Astrocyte (in vitro differentiated cells and primary cell): Measurements from ENCODE around the gene IFNGR2. TPM values are rescaled to one million over a fixed set of nuclear protein-coding genes. Genes with fewer than 3 reads are reported as not detected.

Experiments
- DNase-seq: peaks from one replicate; pipeline ENCODE4 v3.0.0-alpha.2; 2010; ENCODE audit warnings: low read depth
- FAIRE-seq: peaks from 2 replicates; lab custom pipeline; 2011; peaks lifted over from hg19 to GRCh38; lab: Jason Lieb, UNC
- H2AFZ ChIP-seq: 2 replicates; pipeline ENCODE4 v1.6.0; 2012; ENCODE audit warnings: low read depth, low read length, inconsistent platforms
- H3K27ac ChIP-seq: 2 replicates; pipeline ENCODE4 v1.5.1; 2011; ENCODE audit warnings: low read depth, low read length, inconsistent platforms
- H3K27me3 ChIP-seq: 2 replicates; pipeline ENCODE4 v1.6.0; 2011; ENCODE audit warnings: low read length, inconsistent platforms; ENCODE audit not compliant: insufficient read depth
- H3K36me3 ChIP-seq: 2 replicates; pipeline ENCODE4 v1.5.1; 2011; ENCODE audit warnings: low read length, inconsistent platforms; ENCODE audit not compliant: insufficient read depth
- H3K4me1 ChIP-seq: 2 replicates; pipeline ENCODE4 v1.5.1; 2011; ENCODE audit warnings: low read length, inconsistent platforms; ENCODE audit not compliant: insufficient read depth
- H3K4me2 ChIP-seq: 2 replicates; pipeline ENCODE4 v1.6.0; 2012; ENCODE audit warnings: low read length, inconsistent platforms
- H3K4me3 ChIP-seq: 2 replicates; pipeline ENCODE4 v1.5.1; 2011; ENCODE audit warnings: low read depth, mild to moderate bottlenecking, low read length, inconsistent platforms; ENCODE audit not compliant: insufficient read depth
- H3K79me2 ChIP-seq: 2 replicates; pipeline ENCODE4 v1.6.0; 2012; ENCODE audit warnings: mild to moderate bottlenecking, low read length, inconsistent platforms; ENCODE audit not compliant: insufficient read depth
- H3K9ac ChIP-seq: 2 replicates; pipeline ENCODE4 v1.6.0; 2012; ENCODE audit warnings: mild to moderate bottlenecking, low read length, inconsistent platforms
- H3K9me3 ChIP-seq: 2 replicates; pipeline ENCODE4 v1.5.1; 2012; ENCODE audit warnings: low read depth, mild to moderate bottlenecking, low read length, inconsistent platforms; ENCODE audit not compliant: insufficient read depth
- H4K20me1 ChIP-seq: 2 replicates; pipeline ENCODE4 v1.6.0; 2012; ENCODE audit warnings: low read length, inconsistent platforms; ENCODE audit not compliant: insufficient read depth
- H3K27ac Mint-ChIP-seq: one replicate; pipeline ENCODE4 v1.8.0; 2021; ENCODE audit warnings: mild to moderate bottlenecking, mixed read lengths; ENCODE audit not compliant: unreplicated experiment
- H3K27me3 Mint-ChIP-seq: one replicate; pipeline ENCODE4 v1.8.0; 2021; ENCODE audit warnings: low read depth, mixed read lengths; ENCODE audit not compliant: unreplicated experiment
- H3K36me3 Mint-ChIP-seq: one replicate; pipeline ENCODE4 v1.8.0; 2021; ENCODE audit warnings: low read depth, mixed read lengths; ENCODE audit not compliant: unreplicated experiment
- H3K4me1 Mint-ChIP-seq: one replicate; pipeline ENCODE4 v1.8.0; 2021; ENCODE audit warnings: low read depth, mixed read lengths; ENCODE audit not compliant: unreplicated experiment
- H3K4me3 Mint-ChIP-seq: one replicate; pipeline ENCODE4 v1.8.0; 2021; ENCODE audit warnings: mild to moderate bottlenecking, moderate library complexity, mixed read lengths; ENCODE audit not compliant: unreplicated experiment
- H3K9me3 Mint-ChIP-seq: one replicate; pipeline ENCODE4 v1.8.0; 2021; ENCODE audit warnings: mild to moderate bottlenecking, mixed read lengths; ENCODE audit not compliant: unreplicated experiment
- EZH2 ChIP-seq: IDR thresholded peaks from 2 replicates; pipeline ENCODE4 v1.6.1; 2012; ENCODE audit warnings: mild to moderate bottlenecking, low read length, inconsistent platforms; ENCODE audit not compliant: insufficient read depth
- total RNA-seq: library from RNA; stranded (reverse); gene quantifications from 2 replicates; pipeline ENCODE4 v1.2.1, GENCODE V29; 2021
- TF ChIP-seq, protein P1 (sequence below): IDR thresholded peaks from 2 replicates; pipeline ENCODE4 v1.5.1; 2011; ENCODE audit warnings: low read depth, mild to moderate bottlenecking, inconsistent platforms, low read length, moderate library complexity; ENCODE audit not compliant: insufficient read depth

The IFNGR2 gene
- total RNA-seq, 1 donor from 2014 or later = 58.9 TPM

DNA sequence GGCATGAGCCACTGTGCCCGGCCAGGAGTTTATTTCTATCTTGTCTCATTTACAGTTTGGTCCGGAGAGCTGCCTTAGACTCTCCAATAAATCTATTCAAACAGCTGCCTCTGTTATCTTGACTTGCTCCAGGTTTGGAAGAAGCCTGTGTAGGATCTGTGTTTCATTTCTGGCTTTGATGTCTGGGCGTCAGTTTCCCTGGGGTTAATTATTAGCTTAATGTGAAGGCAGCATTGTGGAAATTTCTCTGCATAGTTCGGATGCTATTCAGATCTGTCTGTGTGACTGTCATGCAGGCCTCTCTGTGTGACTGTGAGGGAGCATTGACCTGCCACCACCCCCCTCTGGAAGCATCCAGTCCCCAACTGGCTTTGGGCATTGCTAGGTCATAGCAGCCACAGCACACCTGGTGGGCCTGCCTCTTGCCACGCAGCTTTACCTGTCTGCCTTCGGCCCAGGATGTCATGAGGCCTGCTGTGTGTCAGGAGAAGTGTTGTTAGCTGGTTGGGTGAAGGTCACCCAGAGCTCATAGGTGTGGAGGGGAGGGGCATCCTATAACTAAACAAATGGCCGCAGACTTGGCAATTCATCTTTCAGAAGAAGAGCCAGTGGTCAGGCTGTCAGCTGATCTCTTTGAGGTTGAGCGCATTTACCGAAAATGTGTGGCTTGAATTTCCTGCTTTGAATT is 9.8 kb downstream of the IFNGR2 start:
- H3K36me3 Mint-ChIP-seq = peaks cover 14% of the 10 kb centered on the region
- peaks cover 12% of the 10 kb centered on the region for H3K4me1 Mint-ChIP-seq
- no peak overlapping the region for H3K4me3 Mint-ChIP-seq
- no peak overlapping the region for H3K27ac Mint-ChIP-seq
- Histone ChIP-seq H2AFZ (no peak overlapping the region), H3K4me1 (no peaks in the 10 kb centered on the region), H4K20me1 (peaks cover 85% of the 10 kb centered on the region), H3K27me3 (no peaks in the 10 kb centered on the region), H3K9ac (no peak overlapping the region), H3K27ac (no peak overlapping the region), H3K36me3 (peaks cover 25% of the 10 kb centered on the region), H3K4me3 (no peak overlapping the region), H3K4me2 (no peak overlapping the region), H3K9me3 (no peaks in the 10 kb centered on the region), H3K79me2 (peaks cover 85% of the 10 kb centered on the region)
- DNase-seq = no peak
- no peaks in the 10 kb centered on the region for H3K27me3 Mint-ChIP-seq
- FAIRE-seq = no peak
- TF ChIP-seq, protein P1, sequence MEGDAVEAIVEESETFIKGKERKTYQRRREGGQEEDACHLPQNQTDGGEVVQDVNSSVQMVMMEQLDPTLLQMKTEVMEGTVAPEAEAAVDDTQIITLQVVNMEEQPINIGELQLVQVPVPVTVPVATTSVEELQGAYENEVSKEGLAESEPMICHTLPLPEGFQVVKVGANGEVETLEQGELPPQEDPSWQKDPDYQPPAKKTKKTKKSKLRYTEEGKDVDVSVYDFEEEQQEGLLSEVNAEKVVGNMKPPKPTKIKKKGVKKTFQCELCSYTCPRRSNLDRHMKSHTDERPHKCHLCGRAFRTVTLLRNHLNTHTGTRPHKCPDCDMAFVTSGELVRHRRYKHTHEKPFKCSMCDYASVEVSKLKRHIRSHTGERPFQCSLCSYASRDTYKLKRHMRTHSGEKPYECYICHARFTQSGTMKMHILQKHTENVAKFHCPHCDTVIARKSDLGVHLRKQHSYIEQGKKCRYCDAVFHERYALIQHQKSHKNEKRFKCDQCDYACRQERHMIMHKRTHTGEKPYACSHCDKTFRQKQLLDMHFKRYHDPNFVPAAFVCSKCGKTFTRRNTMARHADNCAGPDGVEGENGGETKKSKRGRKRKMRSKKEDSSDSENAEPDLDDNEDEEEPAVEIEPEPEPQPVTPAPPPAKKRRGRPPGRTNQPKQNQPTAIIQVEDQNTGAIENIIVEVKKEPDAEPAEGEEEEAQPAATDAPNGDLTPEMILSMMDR = no peak
- TF ChIP-seq EZH2 = no peak
- H3K9me3 Mint-ChIP-seq = no peaks in the 10 kb centered on the region

GRCh38 chr21:33414068-33414467 is 10.9 kb downstream of the IFNGR2 start:
- Histone ChIP-seq H2AFZ (no peak overlapping the region), H3K4me3 (no peak overlapping the region), H3K79me2 (peaks cover 82% of the 10 kb centered on the region), H3K9ac (no peak overlapping the region), H3K27me3 (no peaks in the 10 kb centered on the region), H3K4me1 (no peaks in the 10 kb centered on the region), H3K27ac (no peak overlapping the region), H3K9me3 (no peaks in the 10 kb centered on the region), H4K20me1 (peaks cover 76% of the 10 kb centered on the region), H3K4me2 (no peak overlapping the region), H3K36me3 (peaks cover 25% of the 10 kb centered on the region)
- no peaks in the 10 kb centered on the region for H3K27me3 Mint-ChIP-seq
- peaks cover 12% of the 10 kb centered on the region for H3K4me1 Mint-ChIP-seq
- H3K27ac Mint-ChIP-seq = no peak overlapping the region
- H3K36me3 Mint-ChIP-seq = peaks cover 10% of the 10 kb centered on the region
- no peak for FAIRE-seq
- H3K4me3 Mint-ChIP-seq = no peak overlapping the region
- no peak for DNase-seq
- TF ChIP-seq, protein P1 = no peak
- TF ChIP-seq EZH2 = no peak
- no peaks in the 10 kb centered on the region for H3K9me3 Mint-ChIP-seq

DNA sequence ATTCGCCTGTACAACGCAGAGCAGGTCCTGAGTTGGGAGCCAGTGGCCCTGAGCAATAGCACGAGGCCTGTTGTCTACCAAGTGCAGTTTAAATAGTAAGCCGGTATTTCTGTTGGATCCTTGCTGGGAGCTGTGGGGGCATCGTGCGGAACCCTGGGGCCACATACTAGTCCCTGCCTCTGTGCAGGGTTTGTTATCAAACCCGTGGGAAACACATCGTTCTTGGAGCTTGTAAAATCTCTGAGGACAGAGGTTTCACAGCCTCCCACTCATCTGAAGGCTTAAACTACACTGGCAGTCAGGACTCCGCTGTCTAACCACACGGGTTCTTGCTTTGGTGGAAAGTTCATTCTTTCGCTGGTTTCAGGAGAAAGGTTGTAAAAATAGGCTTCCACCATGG is 11.7 kb downstream of the IFNGR2 start:
- no peak for FAIRE-seq
- no peaks in the 10 kb centered on the region for H3K9me3 ChIP-seq
- Mint-ChIP-seq H3K27ac (peak overlapping the region; percentile 56), H3K4me1 (peaks cover 17% of the 10 kb centered on the region), H3K9me3 (no peaks in the 10 kb centered on the region), H3K4me3 (no peak overlapping the region), H3K27me3 (no peaks in the 10 kb centered on the region), H3K36me3 (peaks cover 9% of the 10 kb centered on the region)
- H3K27me3 ChIP-seq = no peaks in the 10 kb centered on the region
- H3K9ac ChIP-seq = no peak overlapping the region
- H3K27ac ChIP-seq = no peak overlapping the region
- H3K4me2 ChIP-seq = no peak overlapping the region
- no peak for DNase-seq
- H2AFZ ChIP-seq = no peak overlapping the region
- H3K4me1 ChIP-seq = peaks cover 3% of the 10 kb centered on the region
- H3K79me2 ChIP-seq = peaks cover 78% of the 10 kb centered on the region
- peaks cover 77% of the 10 kb centered on the region for H4K20me1 ChIP-seq
- H3K4me3 ChIP-seq = no peak overlapping the region
- TF ChIP-seq, protein P1 = no peak
- no peak for TF ChIP-seq EZH2
- H3K36me3 ChIP-seq = peaks cover 25% of the 10 kb centered on the region
